Endothelial cell of umbilical vein (primary cell): ENCODE measurements around the gene TMEM98. TPM values are rescaled to one million over a fixed set of nuclear protein-coding genes. Genes with fewer than 3 reads are reported as not detected.
"Not testable (repeated sequence)": the region's sequence is repeated elsewhere in the genome, so short reads cannot be mapped to it uniquely, and the experiment has no call there.

Experiments
- BruUV-seq: library from RNA; stranded (reverse); fragments of 400-500 nt; replicated peaks from 2 replicates; lab custom pipeline; 2021; lab: Mats Ljungman, UMichigan
- CTCF ChIA-PET: fragments of 300-600, 350-600 bp; sonication (Branson Sonifier 250); formaldehyde crosslinking; loops from one replicate; lab custom pipeline; 2021; ENCODE audit warnings: antibody characterized with exemption, inconsistent platforms; lab: Charles Lee
- POLR2A ChIA-PET: fragments of 300-600, 350-600 bp; sonication (Branson Sonifier 250); formaldehyde crosslinking; loops from one replicate; lab custom pipeline; 2021; ENCODE audit warnings: antibody characterized with exemption, inconsistent platforms; lab: Charles Lee
- DNase-seq: peaks from one replicate; pipeline ENCODE4 v3.0.0-alpha.2; 2011; ENCODE audit warnings: low read depth, low spot score
- FAIRE-seq: peaks from 2 replicates; lab custom pipeline; 2011; peaks lifted over from hg19 to GRCh38; lab: Jason Lieb, UNC
- H2AFZ ChIP-seq: 2 replicates; pipeline ENCODE4 v1.6.0; 2012; ENCODE audit warnings: low read depth, low read length, control low read depth, inconsistent platforms
- H3K27ac ChIP-seq: 2 replicates; pipeline ENCODE4 v1.5.1; 2011; ENCODE audit warnings: low read depth, mild to moderate bottlenecking, control low read depth, low read length, moderate library complexity; ENCODE audit not compliant: insufficient read depth
- H3K27me3 ChIP-seq, 2 experiments: 2 replicates each; pipeline versions ENCODE4 v1.6.0 to v1.6.1; 2011; ENCODE audit warnings: low read length in 2 of 2, mixed read lengths in 1 of 2; ENCODE audit not compliant: control insufficient read depth in 2 of 2, insufficient read depth in 2 of 2
- H3K36me3 ChIP-seq, 2 experiments: 2 replicates in 1 of 2; 3 replicates in 1 of 2; pipeline ENCODE4 v1.5.1; 2011; ENCODE audit warnings: low read length in 2 of 2, mild to moderate bottlenecking in 1 of 2, moderate library complexity in 1 of 2; ENCODE audit not compliant: control insufficient read depth in 2 of 2, insufficient read depth in 2 of 2; ENCODE audit errors: extremely low read depth in 1 of 2
- H3K4me1 ChIP-seq: 3 replicates; pipeline ENCODE4 v1.5.1; 2011; ENCODE audit warnings: mild to moderate bottlenecking, low read length; ENCODE audit not compliant: control insufficient read depth, insufficient read depth; ENCODE audit errors: extremely low read depth
- H3K4me2 ChIP-seq: 2 replicates; pipeline ENCODE4 v1.6.1; 2011; ENCODE audit warnings: low read length, control low read depth, mixed read lengths; ENCODE audit not compliant: insufficient read depth
- H3K4me3 ChIP-seq, 3 experiments: fragments of 200-600 bp in 1 of 3; sonication (generic), shearing (Covaris generic) in 1 of 3; replicated peaks in 1 of 3; 2 replicates each; pipeline ENCODE4 v1.5.1; 2011 to 2016; ENCODE audit warnings: control low read depth in 3 of 3, low read length in 3 of 3, mild to moderate bottlenecking in 2 of 3, inconsistent platforms in 1 of 3, low read depth in 1 of 3, moderate library complexity in 1 of 3; ENCODE audit not compliant: insufficient read depth in 1 of 3
- H3K79me2 ChIP-seq: 2 replicates; pipeline ENCODE4 v1.6.0; 2012; ENCODE audit warnings: low read length, inconsistent platforms; ENCODE audit not compliant: control insufficient read depth, insufficient read depth
- H3K9ac ChIP-seq: replicated peaks from 2 replicates; pipeline ENCODE3; 2011; ENCODE audit warnings: low read length, control low read depth; ENCODE audit not compliant: insufficient read depth; ENCODE audit errors: extremely low read depth
- H3K9me1 ChIP-seq: replicated peaks from 3 replicates; pipeline ENCODE4 v1.6.0; 2011; ENCODE audit warnings: mild to moderate bottlenecking, low read length; ENCODE audit not compliant: control insufficient read depth, insufficient read depth; ENCODE audit errors: extremely low read depth
- H3K9me3 ChIP-seq: replicated peaks from 2 replicates; pipeline ENCODE4 v1.5.1; 2012; ENCODE audit warnings: low read length, inconsistent platforms; ENCODE audit not compliant: control insufficient read depth, insufficient read depth
- H4K20me1 ChIP-seq: replicated peaks from 2 replicates; pipeline ENCODE3; 2011; ENCODE audit warnings: mild to moderate bottlenecking, low read length; ENCODE audit not compliant: control insufficient read depth, insufficient read depth; ENCODE audit errors: extremely low read depth
- CTCF ChIP-seq, 2 donors: IDR thresholded peaks; 1 replicate in 1 of 2; 2 replicates in 1 of 2; pipeline ENCODE4 v1.5.1; 2011; ENCODE audit warnings: low read length in 2 of 2, mild to moderate bottlenecking in 2 of 2, moderate library complexity in 2 of 2, control low read depth in 1 of 2, inconsistent platforms in 1 of 2, low read depth in 1 of 2; ENCODE audit not compliant: insufficient read depth in 1 of 2; ENCODE audit errors: extremely low read depth in 1 of 2
- EZH2 ChIP-seq: IDR thresholded peaks from 2 replicates; pipeline ENCODE4 v1.6.1; 2012; ENCODE audit warnings: borderline replicate concordance, low read depth, mild to moderate bottlenecking, moderate library complexity, low read length, inconsistent platforms; ENCODE audit not compliant: severe bottlenecking
- FOS ChIP-seq: IDR thresholded peaks from 2 replicates; pipeline ENCODE4 v1.6.1; 2011; ENCODE audit warnings: mild to moderate bottlenecking, low read length, moderate library complexity, borderline replicate concordance; ENCODE audit not compliant: insufficient read depth
- GATA2 ChIP-seq: IDR thresholded peaks from 2 replicates; pipeline ENCODE4 v1.7.0; 2011; ENCODE audit warnings: low read depth, mild to moderate bottlenecking, moderate library complexity, mixed read lengths, low read length; ENCODE audit not compliant: insufficient read length, insufficient read depth
- JUN ChIP-seq: IDR thresholded peaks from 2 replicates; pipeline ENCODE4 v1.6.1; 2011; ENCODE audit warnings: borderline replicate concordance, low read depth; ENCODE audit not compliant: insufficient read length, insufficient read depth
- MAX ChIP-seq: IDR thresholded peaks from 2 replicates; pipeline ENCODE4 v1.6.1; 2011; ENCODE audit not compliant: insufficient read depth, insufficient read length
- MYC ChIP-seq: IDR thresholded peaks from one replicate; pipeline ENCODE4 v1.6.1; 2011; ENCODE audit warnings: mild to moderate bottlenecking, low read depth, low read length
- POLR2A ChIP-seq: IDR thresholded peaks from 2 replicates; pipeline ENCODE4 v1.6.1; 2012; ENCODE audit warnings: low read depth, mild to moderate bottlenecking, control low read depth, low read length
- POLR2AphosphoS5 ChIP-seq: IDR thresholded peaks from 2 replicates; pipeline ENCODE4 v1.6.1; 2012; ENCODE audit warnings: low read depth, mild to moderate bottlenecking, control low read depth, low read length, moderate library complexity; ENCODE audit not compliant: insufficient read depth
- dilution Hi-C: fragments of 300-500 bp; cut with MboI; formaldehyde crosslinking; loops from one replicate; pipeline ENCODE4 v1.15.0; 2019; ENCODE audit warnings: low sequenced_read_pairs; ENCODE audit not compliant: extremely low pct_ligation_motif_present
- intact Hi-C: fragments of 100-400 bp; cut with micrococcal nuclease; formaldehyde crosslinking; loops from one replicate; pipeline ENCODE4 v1.10.0; 2022
- polyA plus RNA-seq, 4 experiments: library from polyadenylated mRNA; depleted of rRNA in 3 of 4; stranded (reverse) in 3 of 4; unstranded in 1 of 4; fragments of >200 nt; gene quantifications; 2 replicates each; pipeline versions ENCODE4 v1.2.1 to v1.2.3, GENCODE V29; 2011 to 2012; ENCODE audit warnings: missing spikeins in 1 of 4
- total RNA-seq: library from RNA; stranded (reverse); gene quantifications from 2 replicates; pipeline ENCODE4 v1.2.3, GENCODE V29; 2021

Gene TMEM98
- total and polyA plus RNA-seq, 2 donors (not counting 3 experiments of a cell fraction or from before 2014, with no cell fraction given), result 83.6 to 456 TPM

- Histone ChIP-seq H4K20me1 (no peaks in the 10 kb centered on the region), H3K27me3 (no peaks in the 10 kb centered on the region), H3K36me3 (no peaks in the 10 kb centered on the region), H3K9ac (no peak overlapping the region), H3K9me1 (no peaks in the 10 kb centered on the region), H3K4me1 (no peaks in the 10 kb centered on the region), H2AFZ (no peak overlapping the region), H3K4me2 (no peak overlapping the region), H3K79me2 (no peaks in the 10 kb centered on the region), H3K4me3 (no peak overlapping the region), H3K9me3 (no peaks in the 10 kb centered on the region), H3K27ac (no peak overlapping the region)
- dilution Hi-C loops, result no loop called here
- POLR2A ChIA-PET, result no interaction called here
- DNase-seq (no peak), FAIRE-seq (no peak)
- CTCF ChIA-PET, result interaction anchor here (2.1 kb wide), 1 partner anchor 13 kb away, joined by 10 read pairs; no protein-coding TSS in a partner anchor
- TF ChIP-seq JUN (no peak), MYC (no peak), POLR2A (no peak), CTCF (IDR thresholded peaks at IDR 0.05; ENCODE audit: extremely low read depth in 1 of 2, insufficient read depth in 1 of 2, low read depth in 1 of 2, low read length in 2 of 2) (no peak), POLR2AphosphoS5 (no peak), GATA2 (no peak), FOS (no peak), EZH2 (no peak), MAX (no peak)
- intact Hi-C loops, result no loop called here
- BruUV-seq, result no TSS peak
These were observed 57.2 kb downstream of the TMEM98 start for GRCh38 chr17:32985050-32985756.

- H3K9ac ChIP-seq, H2AFZ ChIP-seq, H3K79me2 ChIP-seq, H3K4me2 ChIP-seq, DNase-seq, H3K27me3 ChIP-seq, FAIRE-seq, H3K4me1 ChIP-seq, intact Hi-C loops, H3K4me3 ChIP-seq, H3K9me3 ChIP-seq, H3K9me1 ChIP-seq, CTCF ChIA-PET, H4K20me1 ChIP-seq, BruUV-seq, H3K27ac ChIP-seq, H3K36me3 ChIP-seq, dilution Hi-C loops: not testable (repeated sequence)
- POLR2A ChIA-PET, result interaction anchor here (0.7 kb wide), 1 partner anchor 39 kb away, joined by 3 read pairs; no protein-coding TSS in a partner anchor
These were observed 59.5 kb downstream of the TMEM98 start for GRCh38 chr17:32987453-32987805.

GRCh38 chr17:32987868-32988267 lies 59.9 kb downstream of the TMEM98 start:
- H3K36me3 ChIP-seq, H3K79me2 ChIP-seq, H2AFZ ChIP-seq, H3K9ac ChIP-seq, H3K9me1 ChIP-seq, FAIRE-seq, H3K4me3 ChIP-seq, H3K4me1 ChIP-seq, intact Hi-C loops, H4K20me1 ChIP-seq, DNase-seq, BruUV-seq, H3K27ac ChIP-seq, CTCF ChIA-PET, H3K4me2 ChIP-seq, dilution Hi-C loops, H3K9me3 ChIP-seq, H3K27me3 ChIP-seq: not testable (repeated sequence)
- POLR2A ChIA-PET, result interaction anchor here (0.7 kb wide), 1 partner anchor 40 kb away, joined by 3 read pairs; no protein-coding TSS in a partner anchor
